Esophagus muscularis mucosa (tissue), 4 donors: Measurements from ENCODE around the gene PTPRT.
"Not testable (repeated sequence)": the region's sequence is repeated elsewhere in the genome, so short reads cannot be mapped to it uniquely, and the experiment has no call there.

Source experiments
- EP300 ChIP-seq: sonication (generic); formaldehyde crosslinking; IDR thresholded peaks from one replicate; pipeline ENCODE4 v1.6.1; 2017; ENCODE audit warnings: antibody characterized with exemption
- POLR2A ChIP-seq: fragments of 450-650 bp; IDR thresholded peaks from one replicate; pipeline ENCODE4 v1.6.1; 2017; ENCODE audit warnings: antibody characterized with exemption, moderate library complexity, mild to moderate bottlenecking, low read depth
- POLR2AphosphoS5 ChIP-seq, 2 donors: sonication (generic); formaldehyde crosslinking; IDR thresholded peaks; one replicate each; pipeline ENCODE4 v1.6.1; 2017; ENCODE audit warnings: antibody characterized with exemption in 2 of 2
- TF ChIP-seq, protein P1 (sequence below), 3 experiments: fragments of 200-600 bp in 2 of 3; fragments of 450-650 bp in 1 of 3; sonication (generic) in 2 of 3; IDR thresholded peaks; one replicate each; pipeline ENCODE4 v1.5.1; 2017 to 2019; ENCODE audit warnings: antibody characterized with exemption in 3 of 3, mild to moderate bottlenecking in 2 of 3, moderate library complexity in 1 of 3

DNA sequence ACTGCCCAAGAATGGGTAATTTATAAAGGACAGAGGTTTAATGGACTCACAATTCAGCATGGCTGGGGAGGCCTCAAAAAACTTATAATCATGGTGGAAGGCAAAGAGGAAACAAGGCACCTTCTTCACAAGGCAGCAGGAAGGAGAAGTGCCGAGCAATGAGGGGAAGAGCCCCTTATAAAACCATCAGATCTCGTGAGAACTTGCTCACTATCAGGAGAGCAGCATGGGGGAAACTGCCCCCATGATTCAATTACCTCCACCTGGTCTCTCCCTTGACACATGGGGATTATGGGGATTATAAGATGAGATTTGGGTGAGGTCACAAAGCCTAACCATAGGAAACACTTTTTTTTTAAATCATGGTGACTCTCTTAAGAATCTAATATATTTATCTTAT, 278.9 kb downstream of the PTPRT start:
- TF ChIP-seq, protein P1, sequence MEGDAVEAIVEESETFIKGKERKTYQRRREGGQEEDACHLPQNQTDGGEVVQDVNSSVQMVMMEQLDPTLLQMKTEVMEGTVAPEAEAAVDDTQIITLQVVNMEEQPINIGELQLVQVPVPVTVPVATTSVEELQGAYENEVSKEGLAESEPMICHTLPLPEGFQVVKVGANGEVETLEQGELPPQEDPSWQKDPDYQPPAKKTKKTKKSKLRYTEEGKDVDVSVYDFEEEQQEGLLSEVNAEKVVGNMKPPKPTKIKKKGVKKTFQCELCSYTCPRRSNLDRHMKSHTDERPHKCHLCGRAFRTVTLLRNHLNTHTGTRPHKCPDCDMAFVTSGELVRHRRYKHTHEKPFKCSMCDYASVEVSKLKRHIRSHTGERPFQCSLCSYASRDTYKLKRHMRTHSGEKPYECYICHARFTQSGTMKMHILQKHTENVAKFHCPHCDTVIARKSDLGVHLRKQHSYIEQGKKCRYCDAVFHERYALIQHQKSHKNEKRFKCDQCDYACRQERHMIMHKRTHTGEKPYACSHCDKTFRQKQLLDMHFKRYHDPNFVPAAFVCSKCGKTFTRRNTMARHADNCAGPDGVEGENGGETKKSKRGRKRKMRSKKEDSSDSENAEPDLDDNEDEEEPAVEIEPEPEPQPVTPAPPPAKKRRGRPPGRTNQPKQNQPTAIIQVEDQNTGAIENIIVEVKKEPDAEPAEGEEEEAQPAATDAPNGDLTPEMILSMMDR (IDR thresholded peaks at IDR 0.05) = not testable (repeated sequence)
- TF ChIP-seq POLR2A; EP300; POLR2AphosphoS5 (IDR thresholded peaks at IDR 0.05): not testable (repeated sequence)
